NCI-H146 treated with DMSO at 0.1 percent for 48 hours (cell line): Measurements from ENCODE around the gene HYI.

Experiments used
- DNase-seq: peaks from one replicate; lab custom pipeline; 2025; ENCODE audit not compliant: unreplicated experiment; lab: John Stamatoyannopoulos, UW

HYI gene

GRCh38 chr1:43404353-43404752 is 49.4 kb downstream of the HYI start:
- no peak for DNase-seq

- DNase-seq, result no peak
Observed at GRCh38 chr1:43402089-43402865, 51.5 kb downstream of the HYI start.
